Mucosa of descending colon (tissue), 3 donors: ENCODE results near the gene SERBP1. TPM values are rescaled to one million over a fixed set of nuclear protein-coding genes. Genes with fewer than 3 reads are reported as not detected.
A peak's percentile ranks its signal among the peaks of the same experiment; 100 is the strongest.

Experiments used
- ATAC-seq: fragments of 200-7000 bp; cut with Tn5 transposase; one replicate; pipeline ENCODE4 v1.9.1; 2020; ENCODE audit warnings: mild to moderate bottlenecking, moderate library complexity
- DNase-seq, 3 donors: peaks; one replicate each; pipeline ENCODE4 v3.0.0-alpha.2; 2020
- H3K36me3 ChIP-seq: fragments of 200-600 bp; one replicate; pipeline ENCODE4 v1.8.0; 2021; ENCODE audit warnings: low read depth, mild to moderate bottlenecking
- H3K4me1 ChIP-seq: fragments of 200-600 bp; one replicate; pipeline ENCODE4 v1.8.0; 2021; ENCODE audit warnings: low read depth, mild to moderate bottlenecking
- H3K4me3 ChIP-seq: fragments of 200-600 bp; one replicate; pipeline ENCODE4 v1.8.0; 2021; ENCODE audit warnings: mild to moderate bottlenecking
- H3K9me3 ChIP-seq: fragments of 200-600 bp; one replicate; pipeline ENCODE4 v1.8.0; 2021; ENCODE audit warnings: mild to moderate bottlenecking
- intact Hi-C, 2 donors: fragments of 100-400 bp; cut with DNase I in 1 of 2; cut with micrococcal nuclease in 1 of 2; formaldehyde crosslinking; loops; one replicate each; pipeline versions ENCODE4 v1.11.0 to v1.11.1; 2022; cut with DNase I, micrococcal nuclease
- total RNA-seq, 3 donors: library from RNA; stranded (reverse); fragmentation: NEBNext Ultra II Directional in 2 of 3; extraction: Animal tissue kit (Norgen Biotek cat#: 25700) in 2 of 3; gene quantifications; one replicate each; pipeline versions ENCODE4 v1.2.1 to v1.2.4, GENCODE V29; 2021 to 2023
- TF ChIP-seq, protein P1 (sequence below): fragments of 200-600 bp; IDR thresholded peaks from one replicate; pipeline ENCODE4 v1.8.0; 2022; ENCODE audit warnings: antibody characterized with exemption, mild to moderate bottlenecking
- donor health status: DM: no; HTN: no; CAD: no; lungs with moderate emphysema.
- donor health status: DM: no; HTN: no; CAD: no.
- donor health status: DM: no; HTN: yes; CAD: no.

The SERBP1 gene
- total RNA-seq, 3 donors from 2014 or later: 134 to 160 (median 155) TPM

DNA sequence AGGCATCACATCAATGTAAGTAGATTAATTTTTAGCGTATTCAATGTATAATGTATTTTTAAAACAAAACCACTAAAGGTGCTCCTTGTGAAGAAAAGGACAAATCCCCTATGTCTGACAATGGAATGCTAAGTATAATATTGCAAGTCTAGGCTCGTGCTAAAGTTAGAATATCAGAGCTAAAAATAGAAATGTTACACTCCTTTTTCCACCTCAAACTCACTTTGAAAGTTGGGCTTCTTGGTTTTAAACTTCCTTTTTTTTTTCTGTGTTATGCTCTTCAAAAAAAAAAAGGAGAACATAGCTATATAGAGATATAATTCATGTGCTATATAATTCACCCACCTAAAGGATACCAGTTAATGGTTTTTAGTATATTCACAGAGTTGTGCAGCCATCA lies 3.6 kb upstream of the SERBP1 start:
- DNase-seq: no peak
- TF ChIP-seq, protein P1, sequence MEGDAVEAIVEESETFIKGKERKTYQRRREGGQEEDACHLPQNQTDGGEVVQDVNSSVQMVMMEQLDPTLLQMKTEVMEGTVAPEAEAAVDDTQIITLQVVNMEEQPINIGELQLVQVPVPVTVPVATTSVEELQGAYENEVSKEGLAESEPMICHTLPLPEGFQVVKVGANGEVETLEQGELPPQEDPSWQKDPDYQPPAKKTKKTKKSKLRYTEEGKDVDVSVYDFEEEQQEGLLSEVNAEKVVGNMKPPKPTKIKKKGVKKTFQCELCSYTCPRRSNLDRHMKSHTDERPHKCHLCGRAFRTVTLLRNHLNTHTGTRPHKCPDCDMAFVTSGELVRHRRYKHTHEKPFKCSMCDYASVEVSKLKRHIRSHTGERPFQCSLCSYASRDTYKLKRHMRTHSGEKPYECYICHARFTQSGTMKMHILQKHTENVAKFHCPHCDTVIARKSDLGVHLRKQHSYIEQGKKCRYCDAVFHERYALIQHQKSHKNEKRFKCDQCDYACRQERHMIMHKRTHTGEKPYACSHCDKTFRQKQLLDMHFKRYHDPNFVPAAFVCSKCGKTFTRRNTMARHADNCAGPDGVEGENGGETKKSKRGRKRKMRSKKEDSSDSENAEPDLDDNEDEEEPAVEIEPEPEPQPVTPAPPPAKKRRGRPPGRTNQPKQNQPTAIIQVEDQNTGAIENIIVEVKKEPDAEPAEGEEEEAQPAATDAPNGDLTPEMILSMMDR: no peak
- ATAC-seq: no peak
- Histone ChIP-seq H3K36me3 (no peaks in the 10 kb centered on the region), H3K4me3 (no peak overlapping the region), H3K4me1 (peaks cover 8% of the 10 kb centered on the region), H3K9me3 (no peaks in the 10 kb centered on the region)
- intact Hi-C loops: no loop called here

DNA sequence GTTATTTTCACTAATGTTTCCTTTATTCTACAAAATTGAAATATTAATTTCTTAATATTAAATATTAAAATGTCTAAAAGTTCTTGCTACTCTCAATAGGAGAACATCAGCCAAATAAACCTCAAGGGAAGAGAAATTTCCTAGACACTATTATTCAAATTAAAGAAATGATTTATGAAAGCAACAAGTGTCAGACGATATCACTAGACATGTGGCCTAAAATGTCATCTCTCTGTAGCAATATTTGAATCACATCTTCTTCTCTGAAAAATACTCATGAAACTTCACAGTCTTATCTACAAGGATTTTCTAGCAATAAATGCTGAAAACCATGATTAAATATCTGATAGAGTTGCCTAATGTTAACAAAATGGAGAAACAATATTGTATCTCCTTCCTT lies 2.5 kb upstream of the SERBP1 start:
- DNase-seq (no peak), ATAC-seq (no peak)
- H3K9me3 ChIP-seq: no peaks in the 10 kb centered on the region
- H3K4me1 ChIP-seq: peaks cover 10% of the 10 kb centered on the region
- H3K4me3 ChIP-seq: no peak overlapping the region
- no peaks in the 10 kb centered on the region for H3K36me3 ChIP-seq
- intact Hi-C loops: no loop called here
- TF ChIP-seq, protein P1: no peak

DNA sequence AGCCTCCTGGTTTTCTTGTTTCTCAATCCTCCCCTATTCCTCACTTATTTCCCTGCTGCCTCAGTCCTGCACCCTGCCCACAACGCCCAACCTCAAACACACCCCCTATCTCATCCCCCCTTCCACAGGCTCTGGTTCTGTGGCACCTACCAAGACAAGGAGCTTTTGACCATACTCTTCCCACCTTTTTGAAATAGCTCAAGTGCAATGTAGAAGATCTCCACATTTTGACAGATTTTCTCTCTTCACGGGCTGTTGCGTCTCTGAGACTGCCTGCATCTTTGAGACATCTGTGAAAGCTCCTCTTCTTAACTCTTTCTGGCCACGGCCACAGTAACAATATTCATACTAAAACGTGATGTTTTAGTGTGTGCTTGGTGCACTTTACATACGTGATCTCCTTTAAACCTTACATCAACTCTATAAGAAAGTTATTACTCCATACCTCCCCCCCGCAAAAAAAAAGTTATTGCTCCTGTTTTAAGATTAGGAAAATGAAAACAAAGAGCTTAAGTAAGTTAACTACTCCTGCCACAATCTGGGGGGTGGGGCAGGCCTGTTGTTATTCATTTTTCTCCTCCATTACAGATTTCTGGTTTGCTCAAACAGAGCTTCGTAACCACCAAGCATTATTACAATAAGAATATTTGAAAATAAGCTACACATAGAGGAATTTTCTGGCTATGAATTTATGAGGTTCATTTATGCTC lies 1.8 kb upstream of the SERBP1 start:
- no peak for DNase-seq
- intact Hi-C loops: no loop called here
- TF ChIP-seq, protein P1: no peak
- Histone ChIP-seq H3K4me1 (peaks cover 18% of the 10 kb centered on the region), H3K36me3 (no peaks in the 10 kb centered on the region), H3K9me3 (no peaks in the 10 kb centered on the region), H3K4me3 (no peak overlapping the region)
- ATAC-seq: no peak

DNA sequence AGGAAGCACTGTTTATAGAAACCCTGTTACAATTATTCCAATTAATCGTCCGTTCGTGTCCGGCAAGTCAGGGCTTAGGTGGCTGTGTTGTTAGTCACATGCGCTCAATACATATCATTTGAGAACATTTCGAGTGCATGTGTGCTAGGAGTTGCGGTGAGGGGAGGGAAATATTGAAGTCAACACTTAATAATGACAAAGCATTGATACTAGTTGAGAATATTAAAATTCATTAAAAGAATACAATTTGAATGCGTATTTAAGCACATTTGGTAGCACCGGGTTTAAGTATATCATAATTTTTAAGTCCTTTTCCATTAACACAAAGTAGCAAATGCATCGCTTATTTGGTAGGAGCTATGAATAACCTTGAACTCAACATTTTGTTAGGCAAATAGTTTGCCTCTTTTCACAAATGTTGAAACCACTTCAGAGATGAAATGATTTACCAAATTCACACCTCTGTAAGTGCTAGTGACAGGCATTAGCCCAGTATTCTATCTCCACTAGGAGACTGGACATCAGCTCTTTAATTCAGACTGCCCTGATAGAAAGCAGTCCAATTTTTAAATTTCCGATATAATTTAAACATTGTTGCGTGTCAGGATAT lies 1.1 kb upstream of the SERBP1 start:
- peaks cover 25% of the 10 kb centered on the region for H3K4me1 ChIP-seq
- ATAC-seq (no peak), DNase-seq (no peak)
- intact Hi-C loops: no loop called here
- no peaks in the 10 kb centered on the region for H3K9me3 ChIP-seq
- peak overlapping the region; percentile 90 for H3K4me3 ChIP-seq
- no peaks in the 10 kb centered on the region for H3K36me3 ChIP-seq
- TF ChIP-seq, protein P1: no peak

DNA sequence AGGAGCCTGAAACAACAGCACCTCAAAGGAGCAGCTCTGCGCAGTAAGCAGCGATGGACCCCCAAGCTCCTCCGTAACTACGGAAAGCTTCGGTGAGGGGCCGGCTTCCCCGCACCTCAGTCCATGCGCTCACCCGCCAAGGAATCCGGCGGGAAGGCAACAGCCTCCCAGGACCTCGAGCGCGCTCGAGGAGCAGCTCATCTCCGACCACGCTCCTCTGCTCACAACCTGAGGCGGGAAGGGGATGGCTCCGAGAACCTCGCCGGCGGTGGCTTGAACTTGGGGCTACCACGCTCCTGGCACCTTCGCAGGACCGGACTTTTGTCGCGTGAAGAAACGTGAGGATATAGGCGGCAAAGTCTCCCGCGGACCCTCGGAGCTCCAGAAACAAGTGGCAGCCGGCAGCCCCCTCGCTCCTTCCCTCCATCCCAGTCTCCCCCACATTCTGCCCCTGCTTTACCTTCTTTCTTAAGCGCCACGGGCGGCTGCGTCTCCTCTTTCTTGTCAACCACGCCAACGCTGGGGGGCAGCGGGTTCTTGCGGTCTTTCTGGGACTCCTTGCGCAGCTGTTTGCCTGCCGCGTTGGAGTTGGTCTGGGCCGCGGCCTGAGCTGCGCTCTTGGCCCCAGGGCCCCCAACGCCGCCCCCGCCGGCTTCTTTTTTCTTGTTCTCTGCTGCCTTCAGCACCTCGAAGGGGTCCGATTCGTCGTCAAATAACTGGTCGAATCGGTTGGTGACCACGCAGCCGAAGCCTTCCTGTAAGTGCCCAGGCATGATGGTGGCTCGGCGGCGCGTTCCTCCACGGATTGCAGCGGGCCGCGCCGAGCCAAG lies 459 bp downstream of the SERBP1 start:
- H3K4me1 ChIP-seq: peaks cover 25% of the 10 kb centered on the region
- H3K9me3 ChIP-seq: no peaks in the 10 kb centered on the region
- TF ChIP-seq, protein P1: no peak
- peak overlapping the region; percentile 90 for H3K4me3 ChIP-seq
- ATAC-seq (peak; percentile 3), DNase-seq (peak in 2 of 3 donors; percentile 38 to 68)
- intact Hi-C loops: no loop called here
- H3K36me3 ChIP-seq: no peaks in the 10 kb centered on the region
